DMS153 treated with DMSO at 0.1 percent for 48 hours (cell line): Measurements from ENCODE around the gene DLG2.
"Not testable (repeated sequence)": the region's sequence is repeated elsewhere in the genome, so short reads cannot be mapped to it uniquely, and the experiment has no call there.

Source experiments
- DNase-seq: peaks from one replicate; lab custom pipeline; 2025; ENCODE audit not compliant: unreplicated experiment; lab: John Stamatoyannopoulos, UW

DLG2 gene

GRCh38 chr11:85346484-85346883 lies 280.7 kb downstream of the DLG2 start:
- no peak for DNase-seq

DNA sequence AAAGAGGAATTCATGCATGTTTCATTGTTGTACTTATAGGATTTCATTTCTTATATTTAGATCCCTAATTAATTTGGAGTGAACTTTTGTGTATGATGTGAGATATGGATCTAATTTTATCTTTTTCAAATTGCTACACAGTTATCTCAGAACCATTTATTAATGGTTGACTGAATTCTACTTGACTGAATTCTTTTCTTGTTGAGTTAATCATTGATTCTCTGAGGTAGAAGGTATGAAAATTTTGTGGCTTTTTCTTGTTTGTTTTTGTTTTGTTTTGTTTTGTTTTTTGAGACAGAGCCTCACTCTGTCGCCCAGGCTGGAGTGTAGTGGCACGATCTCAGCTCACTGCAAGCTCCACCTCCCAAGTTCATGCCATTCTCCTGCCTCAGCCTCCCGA lies 286.3 kb downstream of the DLG2 start:
- not testable (repeated sequence) for DNase-seq

GRCh38 chr11:85318573-85318972 lies 308.6 kb downstream of the DLG2 start:
- DNase-seq: no peak

GRCh38 chr11:85316967-85317366 lies 310.2 kb downstream of the DLG2 start:
- DNase-seq: no peak

GRCh38 chr11:85313741-85314140 lies 313.4 kb downstream of the DLG2 start:
- DNase-seq: no peak

DNA sequence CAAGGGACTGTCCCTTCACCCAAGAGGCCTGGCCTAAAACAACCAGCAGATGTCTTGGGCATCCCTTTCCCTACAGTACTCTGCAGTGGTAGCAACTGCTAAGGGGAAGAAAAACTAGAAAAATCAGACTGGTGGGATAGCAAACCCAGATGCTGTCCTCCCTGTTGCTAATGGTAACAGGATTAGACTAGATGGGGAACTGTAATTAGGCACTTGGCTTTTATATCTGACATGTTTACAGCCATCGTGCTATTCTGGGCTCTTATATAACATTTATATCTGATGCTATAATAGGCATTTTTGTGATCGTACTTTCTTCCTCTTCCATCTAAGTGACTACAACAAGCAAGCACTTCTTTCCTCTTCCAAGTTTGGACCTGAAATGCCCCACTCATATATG lies 316.7 kb downstream of the DLG2 start:
- no peak for DNase-seq

GRCh38 chr11:85307366-85307765 lies 319.8 kb downstream of the DLG2 start:
- DNase-seq: no peak

DNA sequence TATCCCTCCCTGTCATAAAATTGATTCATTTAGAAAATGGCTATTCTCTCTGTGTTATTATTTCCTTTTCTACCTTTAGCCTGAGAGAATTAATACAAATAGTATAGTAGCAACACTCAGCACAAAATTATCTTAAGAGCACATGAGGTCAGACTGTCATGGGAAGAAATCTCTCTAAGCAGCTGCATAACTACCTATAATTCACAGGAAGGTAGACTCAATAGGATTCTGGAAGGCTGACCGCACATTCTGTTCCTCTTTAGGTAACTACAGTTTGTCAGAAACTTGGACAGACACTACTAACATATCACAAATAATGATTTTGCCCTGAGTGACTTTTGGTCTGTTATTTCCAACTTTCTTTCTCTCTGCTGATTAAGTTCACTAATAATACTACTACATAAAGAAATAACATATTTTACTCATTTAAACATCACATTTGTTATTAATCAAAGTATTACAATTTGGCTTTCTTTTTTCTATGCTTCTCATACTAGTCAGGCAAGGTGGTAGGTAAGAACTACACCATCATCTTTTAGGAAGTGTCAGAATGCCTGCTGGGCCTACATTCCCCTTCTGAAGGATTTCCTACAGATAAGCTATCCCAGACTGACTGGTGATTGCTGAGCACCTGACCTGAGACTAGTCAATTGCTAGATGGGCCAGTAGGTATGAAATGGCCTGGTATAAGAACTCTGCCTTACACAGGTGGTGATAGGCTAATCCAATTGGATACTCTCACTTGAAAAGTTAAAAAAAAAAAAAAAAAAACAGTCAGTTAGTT lies 325.1 kb downstream of the DLG2 start:
- no peak for DNase-seq

DNA sequence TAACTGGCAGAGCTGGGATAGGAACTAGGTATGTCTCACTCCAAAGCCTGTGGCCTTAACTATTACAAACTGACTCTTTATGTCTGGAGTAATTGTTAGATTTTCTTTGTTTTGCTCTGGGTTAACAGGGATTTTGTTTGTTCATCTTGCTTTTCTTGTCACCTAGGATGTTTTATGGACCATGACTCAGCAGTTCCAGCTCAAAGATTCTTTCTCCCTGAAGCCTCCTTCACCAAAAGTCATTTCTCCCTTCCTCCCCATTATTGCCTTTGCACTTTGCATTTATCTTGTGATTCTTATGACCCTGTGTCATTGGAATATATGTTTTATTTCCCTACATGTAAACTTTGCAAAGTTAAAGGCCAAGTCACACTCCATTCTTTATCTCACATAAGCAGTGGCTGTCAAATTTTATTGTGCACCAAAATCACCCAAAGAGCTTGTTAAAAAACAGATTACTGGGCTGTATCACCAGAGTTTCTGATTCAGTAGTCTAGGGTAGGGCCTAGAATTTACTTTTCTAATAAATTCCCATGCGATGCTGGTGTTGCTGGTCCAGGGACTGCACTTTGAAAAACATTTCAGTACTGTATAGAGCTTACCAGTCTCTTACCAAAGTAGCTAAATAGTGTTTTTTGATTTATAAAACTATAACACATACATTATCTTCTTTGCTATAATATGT lies 327.7 kb downstream of the DLG2 start:
- DNase-seq: no peak

- no peak for DNase-seq
Observed at GRCh38 chr11:85295694-85296271, 331.4 kb downstream of the DLG2 start.

DNA sequence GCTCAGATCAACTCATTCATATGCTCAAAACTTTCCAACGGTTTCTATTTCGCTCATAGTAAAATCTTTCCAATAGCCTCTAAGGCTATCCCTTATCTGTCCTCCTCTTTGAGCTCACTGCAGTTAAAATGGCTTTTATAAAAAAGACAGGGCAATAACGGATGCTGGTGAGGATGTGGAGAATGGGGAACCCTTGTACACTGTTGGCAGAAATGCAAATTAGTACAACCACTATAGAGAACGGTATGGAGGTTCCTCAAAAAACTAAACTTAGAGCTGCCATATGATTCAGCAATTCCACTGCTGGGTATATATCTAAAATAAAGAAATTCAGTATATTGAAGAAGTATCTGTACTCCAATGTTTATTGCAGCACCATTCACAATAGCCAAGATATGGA lies 345.6 kb downstream of the DLG2 start:
- no peak for DNase-seq

DNA sequence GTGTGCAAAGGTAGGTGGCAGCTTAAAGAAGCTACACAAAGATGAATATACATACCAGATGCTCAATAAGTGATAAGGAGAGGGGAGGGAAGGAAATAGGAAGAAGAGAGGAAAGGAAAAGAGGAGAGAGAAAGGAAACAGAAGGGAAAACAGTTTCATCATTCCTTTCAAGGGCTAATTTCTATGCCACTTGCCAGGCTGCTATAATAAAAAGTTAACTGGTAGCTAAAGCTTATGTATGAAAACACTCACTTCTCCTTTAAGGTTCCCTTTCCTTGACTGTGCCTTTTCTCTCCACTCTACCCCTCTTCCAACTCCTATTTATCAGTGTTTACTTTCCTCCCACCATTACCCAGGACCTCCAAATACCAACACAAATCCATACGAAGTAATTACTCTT lies 347.9 kb downstream of the DLG2 start:
- no peak for DNase-seq

DNA sequence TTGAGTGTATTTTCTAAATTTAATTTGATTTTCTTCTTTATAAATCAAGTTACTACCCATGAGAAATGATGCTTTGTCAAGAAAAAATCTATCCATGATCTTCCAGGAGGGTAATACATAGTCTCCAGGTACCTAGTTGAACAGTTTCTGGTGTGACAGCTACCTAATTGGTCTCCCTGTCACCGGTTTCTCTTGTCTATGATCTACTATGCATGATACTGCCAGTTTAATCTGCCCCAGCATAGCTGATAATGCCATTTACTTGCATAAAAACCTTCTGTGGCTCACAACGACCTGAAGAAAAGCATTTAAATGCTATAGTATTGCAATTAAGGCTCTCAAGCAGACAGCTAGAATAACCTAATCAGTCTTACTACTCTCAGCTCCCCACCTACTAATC lies 349.5 kb downstream of the DLG2 start:
- no peak for DNase-seq

DNA sequence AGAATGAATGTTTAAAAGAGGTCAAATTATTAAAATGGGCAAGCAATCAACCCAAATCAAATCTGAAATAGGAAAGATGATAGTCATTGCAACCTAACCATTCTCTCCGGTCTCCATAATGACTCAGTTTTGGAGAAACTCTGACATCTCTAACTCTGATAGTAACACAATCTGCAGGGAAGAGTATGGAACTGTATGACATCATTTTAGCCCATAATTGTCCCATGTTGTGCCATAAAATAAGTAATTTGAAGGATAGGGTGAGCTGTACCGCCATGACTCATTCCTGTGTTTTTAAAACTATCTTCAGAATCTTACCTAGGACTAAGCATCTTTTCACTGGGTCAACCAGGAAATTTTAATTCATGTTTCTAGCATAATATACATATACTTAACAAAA lies 350.8 kb downstream of the DLG2 start:
- no peak for DNase-seq

GRCh38 chr11:85270315-85270714 lies 356.8 kb downstream of the DLG2 start:
- DNase-seq: not testable (repeated sequence)

DNA sequence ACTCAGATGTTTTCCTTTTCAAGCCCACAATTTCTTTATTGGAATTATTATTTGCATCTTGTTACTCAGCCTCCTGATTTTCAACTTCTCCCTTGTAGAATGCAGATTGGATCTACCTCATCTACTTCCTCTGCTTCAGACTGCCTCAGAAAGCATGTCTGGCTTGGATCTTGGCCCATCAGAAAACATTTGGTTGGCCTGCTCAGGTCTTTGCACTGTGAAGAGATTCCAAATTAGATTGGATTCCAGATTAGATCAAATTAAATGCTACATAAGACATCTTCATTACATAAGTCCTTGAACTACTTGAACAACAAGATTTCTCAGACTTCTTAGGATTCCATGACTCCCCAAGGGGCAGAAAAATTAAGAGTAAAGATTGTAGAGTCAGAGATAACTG lies 358.0 kb downstream of the DLG2 start:
- no peak for DNase-seq

GRCh38 chr11:85266646-85267045 lies 360.5 kb downstream of the DLG2 start:
- DNase-seq: no peak

GRCh38 chr11:85263328-85263727 lies 363.8 kb downstream of the DLG2 start:
- no peak for DNase-seq

DNA sequence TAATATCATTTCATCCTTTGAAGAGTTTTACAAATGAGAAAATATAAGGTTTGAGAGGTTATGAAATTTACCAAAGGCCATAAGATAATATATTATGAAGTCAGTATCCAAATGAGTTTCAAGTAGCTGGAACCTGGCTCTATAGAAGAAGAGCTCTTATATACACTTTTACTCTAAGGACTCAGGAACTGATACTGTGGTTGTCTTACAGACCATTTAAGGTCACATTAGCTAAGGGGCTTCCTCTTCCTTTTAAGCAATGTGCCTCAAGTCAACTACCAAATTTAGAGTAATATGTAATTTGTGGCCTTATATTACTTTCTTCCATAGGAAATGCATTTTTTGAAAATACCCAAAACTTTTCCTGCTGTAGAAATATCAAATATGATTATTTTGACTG lies 369.3 kb downstream of the DLG2 start:
- no peak for DNase-seq

- no peak for DNase-seq
Observed at GRCh38 chr11:85256433-85256832, 370.7 kb downstream of the DLG2 start.

DNA sequence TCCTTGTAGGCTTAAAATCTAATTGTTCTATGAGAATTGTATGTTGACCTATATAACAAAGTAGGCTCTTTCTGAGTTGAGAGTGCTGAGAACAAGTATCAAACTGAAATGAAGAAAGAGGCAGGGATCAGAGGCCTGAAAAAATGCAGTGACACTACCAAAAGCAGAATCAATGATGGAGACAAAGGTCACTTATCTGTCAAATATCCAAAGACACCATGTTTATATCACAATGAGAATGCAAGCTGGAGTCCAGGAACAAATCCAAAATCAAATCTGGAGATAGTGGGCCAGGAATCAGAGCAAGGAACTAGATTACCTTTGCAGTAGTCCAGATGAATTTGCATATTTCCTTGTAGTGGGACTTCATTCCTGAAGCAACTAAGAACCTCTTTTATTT lies 377.7 kb downstream of the DLG2 start:
- no peak for DNase-seq

DNA sequence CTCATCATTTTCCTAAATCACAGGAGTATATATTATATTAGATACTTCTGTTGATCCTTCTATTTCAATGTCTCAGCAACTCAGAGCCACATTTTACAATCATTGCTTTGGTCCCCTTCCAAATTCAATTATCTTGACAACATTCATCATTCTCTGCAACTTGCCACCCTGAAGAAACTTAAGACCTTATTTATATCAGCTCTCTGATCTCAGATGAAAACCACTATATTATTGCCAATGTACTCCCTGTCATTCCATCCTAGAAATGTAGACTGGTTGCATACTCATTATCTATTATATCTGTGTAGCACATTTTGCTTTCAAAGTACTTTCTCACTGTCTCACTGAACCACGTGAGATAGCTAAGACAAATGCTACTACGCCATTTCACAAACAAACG lies 379.3 kb downstream of the DLG2 start:
- DNase-seq: no peak
